HFF-Myc (cell line): ENCODE measurements around the gene ZBED1.
"Not testable (repeated sequence)": the region's sequence is repeated elsewhere in the genome, so short reads cannot be mapped to it uniquely, and the experiment has no call there.

ENCODE experiments used
- DNase-seq: peaks from one replicate; pipeline ENCODE4 v3.0.0-alpha.2; 2011; ENCODE audit warnings: low read depth; ENCODE audit errors: extremely low read depth
- H3K4me3 ChIP-seq: replicated peaks from 2 replicates; pipeline ENCODE4 v1.5.1; 2011; ENCODE audit warnings: low read depth, mild to moderate bottlenecking, control low read depth, low read length
- TF ChIP-seq, protein P1 (sequence below): IDR thresholded peaks from 2 replicates; pipeline ENCODE4 v1.5.1; 2012; ENCODE audit warnings: mild to moderate bottlenecking, low read depth, low read length, control low read depth; ENCODE audit errors: missing control alignments

Gene ZBED1

GRCh38 chrX:2457289-2458133, 43.3 kb downstream of the ZBED1 start:
- no peak overlapping the region for H3K4me3 ChIP-seq
- TF ChIP-seq, protein P1, sequence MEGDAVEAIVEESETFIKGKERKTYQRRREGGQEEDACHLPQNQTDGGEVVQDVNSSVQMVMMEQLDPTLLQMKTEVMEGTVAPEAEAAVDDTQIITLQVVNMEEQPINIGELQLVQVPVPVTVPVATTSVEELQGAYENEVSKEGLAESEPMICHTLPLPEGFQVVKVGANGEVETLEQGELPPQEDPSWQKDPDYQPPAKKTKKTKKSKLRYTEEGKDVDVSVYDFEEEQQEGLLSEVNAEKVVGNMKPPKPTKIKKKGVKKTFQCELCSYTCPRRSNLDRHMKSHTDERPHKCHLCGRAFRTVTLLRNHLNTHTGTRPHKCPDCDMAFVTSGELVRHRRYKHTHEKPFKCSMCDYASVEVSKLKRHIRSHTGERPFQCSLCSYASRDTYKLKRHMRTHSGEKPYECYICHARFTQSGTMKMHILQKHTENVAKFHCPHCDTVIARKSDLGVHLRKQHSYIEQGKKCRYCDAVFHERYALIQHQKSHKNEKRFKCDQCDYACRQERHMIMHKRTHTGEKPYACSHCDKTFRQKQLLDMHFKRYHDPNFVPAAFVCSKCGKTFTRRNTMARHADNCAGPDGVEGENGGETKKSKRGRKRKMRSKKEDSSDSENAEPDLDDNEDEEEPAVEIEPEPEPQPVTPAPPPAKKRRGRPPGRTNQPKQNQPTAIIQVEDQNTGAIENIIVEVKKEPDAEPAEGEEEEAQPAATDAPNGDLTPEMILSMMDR, result no peak
- DNase-seq, result no peak

DNA sequence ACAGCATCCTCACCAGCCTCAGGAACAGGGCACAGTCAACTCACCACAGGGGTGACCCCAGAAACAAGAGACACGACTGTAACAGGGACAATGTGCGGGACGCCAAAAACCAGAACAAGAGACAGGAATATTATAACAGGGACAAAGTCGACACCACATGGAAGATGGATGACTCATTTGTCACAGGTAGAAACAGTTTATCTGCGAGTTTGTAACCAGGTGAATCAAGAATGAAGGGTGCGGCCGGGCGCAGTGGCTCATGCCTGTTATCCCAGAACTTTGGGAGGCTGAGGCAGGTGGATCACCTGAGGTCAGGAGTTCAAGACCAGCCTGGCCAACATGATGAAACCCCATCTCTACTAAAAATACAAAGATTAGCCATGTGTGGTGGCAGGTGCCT, 44.7 kb downstream of the ZBED1 start:
- H3K4me3 ChIP-seq, DNase-seq: not testable (repeated sequence)

GRCh38 chrX:2454620-2455019, 46.2 kb downstream of the ZBED1 start:
- not testable (repeated sequence) for H3K4me3 ChIP-seq, DNase-seq

- H3K4me3 ChIP-seq, result no peak overlapping the region
- no peak for DNase-seq
Observed at GRCh38 chrX:2452799-2453198, 48.0 kb downstream of the ZBED1 start.

DNA sequence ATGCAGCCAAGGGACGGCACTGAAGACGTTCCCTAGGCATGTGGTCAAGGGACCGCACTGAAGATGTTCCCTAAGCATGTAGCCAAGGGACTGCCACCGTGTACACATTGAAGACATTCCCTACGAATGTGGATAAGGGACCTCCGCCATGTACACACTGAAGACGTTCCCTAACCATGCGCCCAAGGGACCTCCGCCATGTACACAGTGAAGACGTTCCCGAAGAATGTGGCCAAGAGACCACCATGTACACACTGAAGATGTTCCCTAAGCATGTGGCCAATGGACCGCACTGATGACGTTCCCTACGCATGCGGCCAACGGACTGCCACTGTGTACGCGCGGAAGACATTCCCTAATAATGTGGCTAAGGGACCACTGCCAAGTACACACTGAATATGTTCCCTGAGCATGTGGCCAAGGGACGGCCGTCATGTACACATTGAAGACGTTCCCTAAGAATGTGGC, 48.4 kb downstream of the ZBED1 start:
- TF ChIP-seq, protein P1, result no peak
- H3K4me3 ChIP-seq, result no peak overlapping the region
- no peak for DNase-seq

More at GRCh38 chrX:2452799-2453198, 48.0 kb downstream of the ZBED1 start:
- TF ChIP-seq, protein P1, result no peak

GRCh38 chrX:2451501-2452316, 49.1 kb downstream of the ZBED1 start:
- H3K4me3 ChIP-seq, result no peak overlapping the region
- DNase-seq, result no peak
- TF ChIP-seq, protein P1, result no peak

DNA sequence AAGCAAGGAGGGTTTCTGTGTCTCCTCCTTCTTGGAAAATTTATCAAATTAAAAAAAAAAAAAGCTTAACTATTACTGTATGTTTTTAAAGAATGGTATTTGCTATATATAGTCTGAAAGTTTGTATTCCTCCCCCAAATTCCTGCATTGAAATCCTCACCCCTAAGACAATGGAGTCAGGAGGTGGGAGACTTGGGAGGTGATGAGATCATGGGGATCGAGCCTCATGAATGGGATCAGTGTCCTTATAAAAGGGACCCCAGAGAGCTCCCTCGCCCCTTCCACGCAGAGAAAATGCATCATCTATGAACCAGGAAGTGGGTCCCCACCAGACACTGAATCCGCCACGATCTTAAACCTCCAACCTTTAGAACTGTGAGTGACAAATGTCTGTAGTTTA, 50.1 kb downstream of the ZBED1 start:
- TF ChIP-seq, protein P1, result no peak
- H3K4me3 ChIP-seq, result no peak overlapping the region
- DNase-seq, result no peak
